HepG2 (cell line): ENCODE data around the gene VPS4B. TPM values are rescaled to one million over a fixed set of nuclear protein-coding genes. Genes with fewer than 3 reads are reported as not detected.

Experiments used
- ATAC-seq: fragments of 200-7000 bp; cut with Tn5 transposase; 3 replicates; pipeline ENCODE4 v1.9.1; 2020; ENCODE audit warnings: mild to moderate bottlenecking, moderate library complexity
- BruUV-seq: library from RNA; stranded (reverse); fragments of 400-500 nt; replicated peaks from 2 replicates; lab custom pipeline; 2021; lab: Mats Ljungman, UMichigan
- CTCF ChIA-PET: fragments of 300-600 bp; formaldehyde crosslinking; extraction: SDS; loops from one replicate; lab custom pipeline; 2021; ENCODE audit warnings: low total read pairs, inconsistent platforms, low intra/inter-chr PET ratio; lab: Yijun Ruan, JAX
- POLR2A ChIA-PET: fragments of 350-600 bp; sonication (Branson Sonifier 250); formaldehyde crosslinking; loops from one replicate; lab custom pipeline; 2020; ENCODE audit warnings: antibody characterized with exemption, inconsistent platforms; lab: Yijun Ruan, JAX
- DNase-seq: peaks from one replicate; pipeline ENCODE4 v3.0.0-alpha.2; 2015; ENCODE audit warnings: low spot score
- FAIRE-seq: peaks from 3 replicates; lab custom pipeline; 2011; peaks lifted over from hg19 to GRCh38; lab: Jason Lieb, UNC
- H2AFZ ChIP-seq: one replicate; pipeline ENCODE4 v1.6.1; 2011; ENCODE audit warnings: low read length, inconsistent platforms
- H3K27ac ChIP-seq: fragments of 300-600 bp; 3 replicates; pipeline ENCODE4 v1.8.0; 2011; ENCODE audit warnings: mixed run types, mild to moderate bottlenecking, mixed read lengths, low read length, inconsistent platforms; ENCODE audit not compliant: insufficient read depth; ENCODE audit errors: extremely low read length
- H3K27me3 ChIP-seq, 2 experiments: fragments of 200-600 bp in 1 of 2; 2 replicates in 1 of 2; 3 replicates in 1 of 2; pipeline versions ENCODE4 v1.6.0 to v1.8.0; 2011; ENCODE audit warnings: low read length in 2 of 2, mild to moderate bottlenecking in 2 of 2, moderate library complexity in 2 of 2, inconsistent platforms in 1 of 2; ENCODE audit not compliant: insufficient read depth in 2 of 2, control insufficient read depth in 1 of 2
- H3K36me3 ChIP-seq, 2 experiments: fragments of 200-600 bp in 1 of 2; replicated peaks in 1 of 2; 2 replicates in 1 of 2; 3 replicates in 1 of 2; pipeline versions ENCODE4 v1.5.1 to v1.8.0; 2011; ENCODE audit warnings: low read length in 2 of 2, inconsistent platforms in 1 of 2; ENCODE audit not compliant: insufficient read depth in 2 of 2, control insufficient read depth in 1 of 2
- H3K4me1 ChIP-seq: 2 replicates; pipeline ENCODE4 v1.5.1; 2012; ENCODE audit warnings: low read length, inconsistent platforms; ENCODE audit not compliant: insufficient read depth
- H3K4me2 ChIP-seq: 2 replicates; pipeline ENCODE4 v1.6.0; 2011; ENCODE audit warnings: low read depth, low read length, inconsistent platforms
- H3K4me3 ChIP-seq, 3 experiments: fragments of 200-600 bp in 1 of 3; sonication (generic), shearing (Covaris generic) in 1 of 3; replicated peaks in 1 of 3; 2 replicates each; pipeline ENCODE4 v1.5.1; 2011 to 2016; ENCODE audit warnings: low read length in 3 of 3, inconsistent platforms in 2 of 3, low read depth in 2 of 3, mild to moderate bottlenecking in 2 of 3, control low read depth in 1 of 3, mixed read lengths in 1 of 3; ENCODE audit not compliant: insufficient read depth in 1 of 3
- H3K79me2 ChIP-seq: one replicate; pipeline ENCODE4 v1.6.1; 2011; ENCODE audit warnings: low read length, inconsistent platforms; ENCODE audit not compliant: insufficient read depth
- H3K9ac ChIP-seq: 2 replicates; pipeline ENCODE4 v1.6.0; 2011; ENCODE audit warnings: mild to moderate bottlenecking, low read depth, low read length, inconsistent platforms; ENCODE audit not compliant: insufficient read depth
- H3K9me3 ChIP-seq: 2 replicates; pipeline ENCODE4 v1.5.1; 2012; ENCODE audit warnings: mild to moderate bottlenecking, low read length
- H4K20me1 ChIP-seq: 2 replicates; pipeline ENCODE4 v1.6.0; 2011; ENCODE audit warnings: inconsistent platforms, mild to moderate bottlenecking, low read length, moderate library complexity; ENCODE audit not compliant: insufficient read depth
- AHR ChIP-seq: IDR thresholded peaks from 2 replicates; pipeline ENCODE4 v1.6.1; 2018; ENCODE audit warnings: missing genetic modification reagents, missing compliant biosample characterization
- JDP2 ChIP-seq: sonication (generic); formaldehyde crosslinking; IDR thresholded peaks from 2 replicates; pipeline ENCODE4 v1.8.1; 2022; ENCODE audit warnings: missing genetic modification reagents, borderline replicate concordance
- POGZ ChIP-seq: sonication (generic); formaldehyde crosslinking; IDR thresholded peaks from 2 replicates; pipeline ENCODE4 v1.4.0; 2020; ENCODE audit warnings: mild to moderate bottlenecking, missing genetic modification reagents
- ZFAT ChIP-seq: sonication (generic); formaldehyde crosslinking; conservative IDR thresholded peaks from 2 replicates; pipeline ENCODE4 v1.8.1; 2023; ENCODE audit warnings: missing genetic modification reagents, inconsistent platforms
- ZNF20 ChIP-seq: sonication (generic); formaldehyde crosslinking; IDR thresholded peaks from 2 replicates; pipeline ENCODE4 v1.4.0; 2020; ENCODE audit warnings: mild to moderate bottlenecking, moderate library complexity, missing genetic modification reagents
- ZNF350 ChIP-seq: sonication (generic); formaldehyde crosslinking; IDR thresholded peaks from 2 replicates; pipeline ENCODE4 v1.4.0; 2020; ENCODE audit warnings: mild to moderate bottlenecking, low read depth, missing genetic modification reagents, borderline replicate concordance
- ZNF484 ChIP-seq: sonication (generic); formaldehyde crosslinking; IDR thresholded peaks from 2 replicates; pipeline ENCODE4 v1.5.1; 2020; ENCODE audit warnings: mild to moderate bottlenecking, low read depth, missing genetic modification reagents, borderline replicate concordance
- ZNF564 ChIP-seq: sonication (generic); formaldehyde crosslinking; IDR thresholded peaks from 2 replicates; pipeline ENCODE4 v1.8.1; 2023; ENCODE audit warnings: mild to moderate bottlenecking, missing genetic modification reagents
- ZNF781 ChIP-seq: sonication (generic); formaldehyde crosslinking; IDR thresholded peaks from 2 replicates; pipeline ENCODE4 v1.5.1; 2020; ENCODE audit warnings: borderline replicate concordance, mild to moderate bottlenecking, missing genetic modification reagents; ENCODE audit errors: not compliant biosample characterization
- ZNF883 ChIP-seq: sonication (generic); formaldehyde crosslinking; IDR thresholded peaks from 2 replicates; pipeline ENCODE4 v1.5.1; 2020; ENCODE audit warnings: mild to moderate bottlenecking, missing genetic modification reagents; ENCODE audit errors: not compliant biosample characterization
- ZNF891 ChIP-seq: sonication (generic); formaldehyde crosslinking; IDR thresholded peaks from 2 replicates; pipeline ENCODE4 v1.5.0; 2020; ENCODE audit warnings: mild to moderate bottlenecking, missing genetic modification reagents
- WGBS: methylation state at CpG from one replicate; pipeline ENCODE4 v1.1.6; 2017; ENCODE audit warnings: low lambda C conversion rate; 5-methylcytosine and 5-hydroxymethylcytosine counted together
- in situ Hi-C: cut with HindIII; loops from 2 replicates; pipeline ENCODE4 v1.10.0; 2017; ENCODE audit warnings: low pct_unique_long_range_greater_than_20kb; ENCODE audit not compliant: extremely low pct_ligation_motif_present
- intact Hi-C: fragments of 100-400 bp; cut with micrococcal nuclease; formaldehyde crosslinking; loops from one replicate; pipeline ENCODE4 v1.10.0; 2022; ENCODE audit not compliant: unreplicated experiment
- polyA plus RNA-seq, 8 experiments: library from polyadenylated mRNA; depleted of rRNA in 3 of 8; stranded (reverse) in 7 of 8; unstranded in 1 of 8; fragments of >200 nt; fragmentation: Illumina TruSeq in 4 of 8; extraction: Trizol in 4 of 8; gene quantifications; 2 replicates each; pipeline versions ENCODE4 v1.2.1 to v1.2.3, GENCODE V29; 2011 to 2016; ENCODE audit warnings: low read depth in 4 of 8, missing spikeins in 1 of 8, mixed read lengths in 1 of 8; ENCODE audit not compliant: insufficient read depth in 1 of 8
- total RNA-seq, 5 experiments: library from RNA; depleted of rRNA; stranded (reverse); fragments of >200 nt; fragmentation: Illumina TruSeq; extraction: Trizol; gene quantifications; 2 replicates each; pipeline ENCODE4 v1.2.3, GENCODE V29; 2016; ENCODE audit warnings: low read depth in 1 of 5
- TF ChIP-seq, protein P1 (sequence below): sonication (generic); formaldehyde crosslinking; IDR thresholded peaks from 2 replicates; pipeline ENCODE4 v1.5.0; 2020; ENCODE audit warnings: missing genetic modification reagents

VPS4B gene
- total and polyA plus RNA-seq, 2 of the 13 experiments (the other 11 are each of a cell fraction or from before 2014, with no cell fraction given), result 12.8 to 25.9 TPM

GRCh38 chr18:63397349-63397748, 24.9 kb downstream of the VPS4B start:
- no peak for ATAC-seq
- in situ Hi-C loops (no loop called here), intact Hi-C loops (no loop called here)
- POLR2A ChIA-PET, result no interaction called here
- H4K20me1 ChIP-seq, result no peaks in the 10 kb centered on the region
- no peak overlapping the region for H2AFZ ChIP-seq
- no peaks in the 10 kb centered on the region for H3K79me2 ChIP-seq
- FAIRE-seq, result no peak
- WGBS, result 100% methylated on average over 1 of the region's 1 CpG
- no peaks in the 10 kb centered on the region for H3K4me1 ChIP-seq
- TSS peak; percentile 26 for BruUV-seq
- TF ChIP-seq ZNF564 (CRISPR knock-in tag), result no peak
- TF ChIP-seq, protein P1, sequence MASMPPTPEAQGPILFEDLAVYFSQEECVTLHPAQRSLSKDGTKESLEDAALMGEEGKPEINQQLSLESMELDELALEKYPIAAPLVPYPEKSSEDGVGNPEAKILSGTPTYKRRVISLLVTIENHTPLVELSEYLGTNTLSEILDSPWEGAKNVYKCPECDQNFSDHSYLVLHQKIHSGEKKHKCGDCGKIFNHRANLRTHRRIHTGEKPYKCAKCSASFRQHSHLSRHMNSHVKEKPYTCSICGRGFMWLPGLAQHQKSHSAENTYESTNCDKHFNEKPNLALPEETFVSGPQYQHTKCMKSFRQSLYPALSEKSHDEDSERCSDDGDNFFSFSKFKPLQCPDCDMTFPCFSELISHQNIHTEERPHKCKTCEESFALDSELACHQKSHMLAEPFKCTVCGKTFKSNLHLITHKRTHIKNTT (CRISPR knock-in tag), result no peak
- H3K36me3 ChIP-seq, result peaks cover 7 to 58% of the 10 kb centered on the region in 2 experiments; a peak in 4 of 5 replicates
- no peak for DNase-seq
- no peak overlapping the region for H3K4me2 ChIP-seq
- CTCF ChIA-PET, result no interaction called here
- no peaks in the 10 kb centered on the region for H3K9me3 ChIP-seq
- no peak overlapping the region for H3K9ac ChIP-seq
- H3K27ac ChIP-seq, result no peak overlapping the region
- H3K4me3 ChIP-seq, result no peak overlapping the region
- no peaks in the 10 kb centered on the region for H3K27me3 ChIP-seq

DNA sequence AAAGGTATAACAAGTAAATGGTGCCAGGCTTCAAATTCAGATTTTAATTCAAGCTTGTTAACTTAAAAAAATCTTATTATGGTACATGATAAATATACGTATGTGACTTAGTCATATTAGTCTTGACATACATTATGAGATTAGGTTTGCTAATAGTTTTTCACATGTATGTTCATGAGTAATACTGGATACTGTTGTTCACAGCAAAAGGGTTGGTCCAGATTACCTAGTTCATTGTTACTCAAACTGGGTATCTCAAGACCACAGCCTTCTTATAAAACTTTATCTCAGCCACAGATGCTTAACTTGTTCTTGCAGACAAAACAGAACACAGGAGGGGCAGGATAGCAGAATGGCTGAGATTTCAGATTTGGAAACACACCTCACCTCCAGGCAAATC, 26.8 kb downstream of the VPS4B start:
- BruUV-seq, result no TSS peak
- Histone ChIP-seq H3K4me3 (no peak overlapping the region), H3K4me2 (no peak overlapping the region), H3K27ac (no peak overlapping the region), H2AFZ (no peak overlapping the region)
- ATAC-seq, result no peak
- no peak for FAIRE-seq
- no peak for TF ChIP-seq ZNF781 (CRISPR knock-in tag)
- TF ChIP-seq ZFAT, result no peak
- no peak for TF ChIP-seq ZNF891 (CRISPR knock-in tag)
- no peak for TF ChIP-seq JDP2
- TF ChIP-seq AHR (CRISPR knock-in tag), result no peak
- no peak for TF ChIP-seq ZNF350
- no peak for TF ChIP-seq ZNF484
- TF ChIP-seq ZNF20 (CRISPR knock-in tag), result no peak
- TF ChIP-seq ZNF883 (CRISPR knock-in tag), result no peak
- TF ChIP-seq POGZ (CRISPR knock-in tag), result no peak
- TF ChIP-seq, all 625 proteins: peak for 0
- in situ Hi-C loops (no loop called here), intact Hi-C loops (no loop called here)
- no peaks in the 10 kb centered on the region for H3K9me3 ChIP-seq
- ChIA-PET POLR2A (no interaction called here), CTCF (no interaction called here)
- no peaks in the 10 kb centered on the region for H3K4me1 ChIP-seq
- H3K27me3 ChIP-seq, result no peaks in the 10 kb centered on the region
- no peaks in the 10 kb centered on the region for H4K20me1 ChIP-seq
- WGBS, result 96% methylated on average over 1 of the region's 1 CpG
- H3K9ac ChIP-seq, result no peak overlapping the region
- DNase-seq, result no peak
- H3K36me3 ChIP-seq, result peaks cover 5 to 54% of the 10 kb centered on the region in 2 experiments; a peak in 4 of 5 replicates
- no peaks in the 10 kb centered on the region for H3K79me2 ChIP-seq
